ENCODE results near the gene RAPGEF4. TPM values are rescaled to one million over a fixed set of nuclear protein-coding genes. Genes with fewer than 3 reads are reported as not detected.

The RAPGEF4 gene
- total RNA-seq, 1 donor from 2014 or later, result 0.57 TPM

DNA sequence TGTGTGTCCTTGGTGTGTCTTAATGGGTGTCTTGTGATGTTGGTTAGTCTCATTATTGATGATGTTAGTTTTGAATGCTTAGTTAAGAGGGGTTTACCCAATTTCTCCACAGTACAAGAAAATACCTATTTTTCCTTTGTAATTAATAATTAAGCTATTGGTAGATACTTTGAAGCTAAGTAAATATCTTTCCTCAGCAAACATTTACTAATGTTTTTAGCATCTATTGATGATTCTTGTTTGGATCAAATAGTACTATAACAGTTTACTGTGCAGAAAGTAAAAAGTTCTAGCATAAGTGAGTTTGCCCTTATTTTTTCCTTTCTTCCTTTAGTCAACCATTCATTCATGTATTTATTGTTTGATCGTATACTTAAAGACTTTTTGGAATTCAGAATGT is 359.1 kb downstream of the RAPGEF4 start:
- no peak for DNase-seq (ENCODE audit: low spot score)
- Mint-ChIP-seq H3K27me3 (ENCODE audit: low read depth) (no peaks in the 10 kb centered on the region), H3K4me1 (ENCODE audit: low read depth) (peaks cover 23% of the 10 kb centered on the region), H3K27ac (ENCODE audit: unreplicated experiment) (no peak overlapping the region), H3K4me3 (ENCODE audit: unreplicated experiment) (no peak overlapping the region), H3K9me3 (ENCODE audit: low read depth) (no peaks in the 10 kb centered on the region), H3K36me3 (ENCODE audit: low read depth) (peaks cover 13% of the 10 kb centered on the region)
- TF ChIP-seq, protein P1, sequence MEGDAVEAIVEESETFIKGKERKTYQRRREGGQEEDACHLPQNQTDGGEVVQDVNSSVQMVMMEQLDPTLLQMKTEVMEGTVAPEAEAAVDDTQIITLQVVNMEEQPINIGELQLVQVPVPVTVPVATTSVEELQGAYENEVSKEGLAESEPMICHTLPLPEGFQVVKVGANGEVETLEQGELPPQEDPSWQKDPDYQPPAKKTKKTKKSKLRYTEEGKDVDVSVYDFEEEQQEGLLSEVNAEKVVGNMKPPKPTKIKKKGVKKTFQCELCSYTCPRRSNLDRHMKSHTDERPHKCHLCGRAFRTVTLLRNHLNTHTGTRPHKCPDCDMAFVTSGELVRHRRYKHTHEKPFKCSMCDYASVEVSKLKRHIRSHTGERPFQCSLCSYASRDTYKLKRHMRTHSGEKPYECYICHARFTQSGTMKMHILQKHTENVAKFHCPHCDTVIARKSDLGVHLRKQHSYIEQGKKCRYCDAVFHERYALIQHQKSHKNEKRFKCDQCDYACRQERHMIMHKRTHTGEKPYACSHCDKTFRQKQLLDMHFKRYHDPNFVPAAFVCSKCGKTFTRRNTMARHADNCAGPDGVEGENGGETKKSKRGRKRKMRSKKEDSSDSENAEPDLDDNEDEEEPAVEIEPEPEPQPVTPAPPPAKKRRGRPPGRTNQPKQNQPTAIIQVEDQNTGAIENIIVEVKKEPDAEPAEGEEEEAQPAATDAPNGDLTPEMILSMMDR (IDR thresholded peaks at IDR 0.05), result no peak

DNA sequence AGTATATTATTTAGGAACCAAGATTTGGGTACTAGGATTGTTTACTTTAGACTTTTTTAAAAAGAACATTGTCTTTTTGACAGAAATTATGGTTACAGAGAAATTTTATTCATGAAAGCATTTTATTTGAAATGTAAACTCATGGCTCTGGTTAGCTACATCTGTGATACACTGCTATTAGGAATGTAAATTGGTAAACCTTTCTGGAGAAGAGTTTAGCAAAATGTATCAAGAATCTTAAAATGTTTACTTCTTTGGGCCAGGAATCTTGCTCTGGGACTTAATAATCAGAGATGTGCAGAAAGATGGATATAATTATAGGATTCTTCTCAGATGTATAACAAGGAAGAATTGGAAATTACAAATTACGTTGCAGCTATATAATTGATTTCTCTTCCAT is 359.7 kb downstream of the RAPGEF4 start:
- Mint-ChIP-seq H3K27ac (ENCODE audit: unreplicated experiment) (no peak overlapping the region), H3K27me3 (ENCODE audit: low read depth) (no peaks in the 10 kb centered on the region), H3K4me3 (ENCODE audit: unreplicated experiment) (no peak overlapping the region), H3K4me1 (ENCODE audit: low read depth) (peaks cover 17% of the 10 kb centered on the region), H3K9me3 (ENCODE audit: low read depth) (no peaks in the 10 kb centered on the region), H3K36me3 (ENCODE audit: low read depth) (peaks cover 13% of the 10 kb centered on the region)
- TF ChIP-seq, protein P1 (IDR thresholded peaks at IDR 0.05), result no peak
- DNase-seq (ENCODE audit: low spot score), result no peak

DNA sequence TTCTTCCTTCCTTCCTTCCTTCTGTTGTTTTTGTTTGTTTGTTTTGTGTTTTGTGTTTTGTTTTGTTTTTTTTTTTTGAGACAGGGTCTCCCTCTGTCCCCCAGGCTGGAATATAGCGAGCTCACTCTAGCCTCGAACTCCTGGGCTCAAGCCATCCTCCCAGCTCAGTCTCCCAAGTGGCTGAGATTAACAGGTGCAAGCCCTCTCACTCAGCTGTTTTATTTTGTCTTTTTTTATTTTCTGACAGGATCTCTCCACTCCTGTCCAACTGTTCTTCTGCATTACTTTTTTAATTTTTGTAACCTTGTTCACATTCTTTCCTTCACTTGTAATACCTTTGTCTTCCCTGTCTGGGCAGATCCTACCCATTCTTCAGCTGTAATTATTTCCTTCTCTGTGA is 363.6 kb downstream of the RAPGEF4 start:
- H3K36me3 Mint-ChIP-seq (ENCODE audit: low read depth), result peaks cover 9% of the 10 kb centered on the region
- H3K27me3 Mint-ChIP-seq (ENCODE audit: low read depth), result no peaks in the 10 kb centered on the region
- peaks cover 8% of the 10 kb centered on the region for H3K4me1 Mint-ChIP-seq (ENCODE audit: low read depth)
- no peak for DNase-seq (ENCODE audit: low spot score)
- TF ChIP-seq, protein P1 (IDR thresholded peaks at IDR 0.05), result no peak
- no peak overlapping the region for H3K4me3 Mint-ChIP-seq (ENCODE audit: unreplicated experiment)
- H3K9me3 Mint-ChIP-seq (ENCODE audit: low read depth), result no peaks in the 10 kb centered on the region
- H3K27ac Mint-ChIP-seq (ENCODE audit: unreplicated experiment), result no peak overlapping the region

DNA sequence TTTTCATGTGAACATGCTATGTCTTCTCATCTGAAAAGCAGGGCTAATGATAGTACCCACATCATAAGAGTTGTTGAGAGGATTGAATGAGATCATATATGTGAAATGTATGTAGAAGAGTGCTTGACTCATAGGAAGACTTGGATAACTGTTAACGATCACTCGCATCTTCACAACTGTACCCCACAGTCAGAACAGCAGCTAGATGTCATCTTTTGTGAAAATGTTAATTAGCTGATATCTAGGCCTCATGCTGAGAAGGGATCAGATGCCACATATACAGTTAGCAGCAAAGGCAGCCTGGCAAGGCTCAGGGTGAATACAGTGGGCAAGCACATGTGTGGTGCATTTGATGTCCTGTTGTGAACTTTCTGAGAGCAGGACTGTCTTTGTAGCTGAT is 364.2 kb downstream of the RAPGEF4 start:
- TF ChIP-seq, protein P1 (IDR thresholded peaks at IDR 0.05), result no peak
- DNase-seq (ENCODE audit: low spot score), result no peak
- H3K4me1 Mint-ChIP-seq (ENCODE audit: low read depth), result peaks cover 8% of the 10 kb centered on the region
- H3K27me3 Mint-ChIP-seq (ENCODE audit: low read depth), result no peaks in the 10 kb centered on the region
- H3K27ac Mint-ChIP-seq (ENCODE audit: unreplicated experiment), result no peak overlapping the region
- H3K9me3 Mint-ChIP-seq (ENCODE audit: low read depth), result no peaks in the 10 kb centered on the region
- H3K36me3 Mint-ChIP-seq (ENCODE audit: low read depth), result peaks cover 6% of the 10 kb centered on the region
- no peak overlapping the region for H3K4me3 Mint-ChIP-seq (ENCODE audit: unreplicated experiment)

DNA sequence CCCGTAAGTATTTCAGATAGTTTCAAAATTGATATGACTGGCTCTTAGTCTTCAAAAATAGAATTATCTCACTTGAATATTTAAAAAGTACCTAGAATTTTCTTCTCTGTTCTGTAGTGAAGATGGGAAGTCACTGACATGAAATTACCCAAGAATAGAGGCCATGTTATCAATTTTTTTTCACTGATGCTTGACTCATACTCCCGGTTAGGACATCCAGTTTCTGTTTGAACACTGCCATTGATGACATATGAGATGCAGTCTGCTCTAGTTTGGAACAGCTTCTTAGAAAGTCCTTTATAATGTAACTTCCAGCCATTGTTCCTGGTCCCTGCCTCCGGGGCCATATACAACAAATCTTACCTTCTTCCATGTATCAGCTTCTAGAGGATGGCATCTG is 366.0 kb downstream of the RAPGEF4 start:
- no peak for DNase-seq (ENCODE audit: low spot score)
- no peak overlapping the region for H3K27ac Mint-ChIP-seq (ENCODE audit: unreplicated experiment)
- TF ChIP-seq, protein P1 (IDR thresholded peaks at IDR 0.05), result no peak

More for the DNA sequence above, 366.0 kb downstream of the RAPGEF4 start:
- no peaks in the 10 kb centered on the region for H3K27me3 Mint-ChIP-seq (ENCODE audit: low read depth)
- H3K9me3 Mint-ChIP-seq (ENCODE audit: low read depth), result no peaks in the 10 kb centered on the region
- peaks cover 4% of the 10 kb centered on the region for H3K36me3 Mint-ChIP-seq (ENCODE audit: low read depth)
- H3K4me1 Mint-ChIP-seq (ENCODE audit: low read depth), result peaks cover 12% of the 10 kb centered on the region
- H3K4me3 Mint-ChIP-seq (ENCODE audit: unreplicated experiment), result no peak overlapping the region

Other genes with a start within 250 kb of the RAPGEF4 start
- 13.9 to 27.9 TPM (median 27.6 TPM) in 3 replicates for gene PDK1, start 179.8 kb upstream of the RAPGEF4 start, total RNA-seq